ENCODE measurements around the gene KCNQ1.

GRCh38 chr11:2849994-2850770, 405.4 kb downstream of the KCNQ1 start:
- TF ChIP-seq EZH2phosphoT487 (IDR thresholded peaks at IDR 0.05; ENCODE audit: borderline replicate concordance) (no peak), CTCF (conservative IDR thresholded peaks at IDR 0.05; ENCODE audit: low read length) (no peak)

Measured in Loucy (cell line).